Psoas muscle (tissue), 8 donors: ENCODE results near the gene KYAT1. TPM values are rescaled to one million over a fixed set of nuclear protein-coding genes. Genes with fewer than 3 reads are reported as not detected.

Experiments used
- ATAC-seq, 4 donors: fragments of 200-7000 bp; cut with Tn5 transposase; one replicate each; pipeline ENCODE4 v1.9.1; 2020; ENCODE audit warnings: moderate library complexity in 3 of 4, mild to moderate bottlenecking in 2 of 4
- DNase-seq, 2 donors: peaks; one replicate each; pipeline ENCODE4 v3.0.0-alpha.2; 2020
- H3K27ac ChIP-seq: fragments of 200-600 bp; one replicate; pipeline ENCODE4 v1.8.0; 2022
- H3K27me3 ChIP-seq, 3 donors: fragments of 200-600 bp in 1 of 3; one replicate each; pipeline versions ENCODE4 v1.6.1 to v1.8.0; 2013 to 2022; ENCODE audit warnings: low read length in 2 of 3, mild to moderate bottlenecking in 2 of 3, moderate library complexity in 1 of 3; ENCODE audit not compliant: insufficient read depth in 3 of 3
- H3K36me3 ChIP-seq, 2 donors: fragments of 200-600 bp in 1 of 2; one replicate each; pipeline versions ENCODE4 v1.6.1 to v1.8.0; 2013 to 2022; ENCODE audit warnings: low read depth in 1 of 2, mild to moderate bottlenecking in 1 of 2, moderate library complexity in 1 of 2; ENCODE audit not compliant: insufficient read depth in 1 of 2
- H3K4me1 ChIP-seq: fragments of 200-600 bp; one replicate; pipeline ENCODE4 v1.8.0; 2022
- H3K4me3 ChIP-seq: fragments of 200-600 bp; one replicate; pipeline ENCODE4 v1.8.0; 2022; ENCODE audit warnings: mild to moderate bottlenecking
- H3K9me3 ChIP-seq: fragments of 200-600 bp; one replicate; pipeline ENCODE4 v1.8.0; 2022
- WGBS, 3 donors: extraction: QIAGEN DNeasy Blood & Tissue Kit; methylation state at CpG; one replicate each; pipeline versions ENCODE4 v1.1.6 to v1.1.7; 2013; 5-methylcytosine and 5-hydroxymethylcytosine counted together
- intact Hi-C, 2 donors: fragments of 100-400 bp; cut with DNase I; formaldehyde crosslinking; loops; one replicate each; pipeline versions ENCODE4 v1.11.0 to v1.14.2; 2022
- polyA plus RNA-seq, 3 donors: library from polyadenylated mRNA; stranded (reverse); fragments of 200-250 nt; gene quantifications; one replicate each; pipeline ENCODE4 v1.2.3, GENCODE V29; 2013
- total RNA-seq, 4 donors: library from RNA; stranded (reverse); fragmentation: NEBNext Ultra II Directional in 2 of 4; extraction: Animal tissue kit (Norgen Biotek cat#: 25700) in 2 of 4; gene quantifications; one replicate each; pipeline versions ENCODE4 v1.2.1 to v1.2.4, GENCODE V29; 2021 to 2023
- TF ChIP-seq, protein P1 (sequence below): fragments of 200-600 bp; IDR thresholded peaks from one replicate; pipeline ENCODE4 v1.8.0; 2022; ENCODE audit warnings: antibody characterized with exemption
- donor health status: healthy with polysubstance abuse.
- donor health status: DM: no; HTN: no; CAD: no; lungs with moderate emphysema.
- donor health status: Bipolar disorder and iron deficiency.
- donor health status: healthy.
- donor health status: DM: yes; HTN: yes; CAD: no.
- donor health status: DM: no; HTN: no; CAD: no.
- donor health status: DM: no; HTN: no; CAD: no.
- donor health status: DM: yes; HTN: yes; CAD: no.

KYAT1 gene
- total and polyA plus RNA-seq, 7 donors = 6.4 to 12.0 (median 7.5) TPM

GRCh38 chr9:128785427-128785826, 96.3 kb downstream of the KYAT1 start:
- TF ChIP-seq, protein P1, sequence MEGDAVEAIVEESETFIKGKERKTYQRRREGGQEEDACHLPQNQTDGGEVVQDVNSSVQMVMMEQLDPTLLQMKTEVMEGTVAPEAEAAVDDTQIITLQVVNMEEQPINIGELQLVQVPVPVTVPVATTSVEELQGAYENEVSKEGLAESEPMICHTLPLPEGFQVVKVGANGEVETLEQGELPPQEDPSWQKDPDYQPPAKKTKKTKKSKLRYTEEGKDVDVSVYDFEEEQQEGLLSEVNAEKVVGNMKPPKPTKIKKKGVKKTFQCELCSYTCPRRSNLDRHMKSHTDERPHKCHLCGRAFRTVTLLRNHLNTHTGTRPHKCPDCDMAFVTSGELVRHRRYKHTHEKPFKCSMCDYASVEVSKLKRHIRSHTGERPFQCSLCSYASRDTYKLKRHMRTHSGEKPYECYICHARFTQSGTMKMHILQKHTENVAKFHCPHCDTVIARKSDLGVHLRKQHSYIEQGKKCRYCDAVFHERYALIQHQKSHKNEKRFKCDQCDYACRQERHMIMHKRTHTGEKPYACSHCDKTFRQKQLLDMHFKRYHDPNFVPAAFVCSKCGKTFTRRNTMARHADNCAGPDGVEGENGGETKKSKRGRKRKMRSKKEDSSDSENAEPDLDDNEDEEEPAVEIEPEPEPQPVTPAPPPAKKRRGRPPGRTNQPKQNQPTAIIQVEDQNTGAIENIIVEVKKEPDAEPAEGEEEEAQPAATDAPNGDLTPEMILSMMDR = no peak
- H3K9me3 ChIP-seq = peaks cover 8% of the 10 kb centered on the region
- 92 to 96% (median 95%) methylated on average over 6 of the region's 6 CpGs for WGBS, 3 donors
- ATAC-seq (no peak), DNase-seq (no peak)
- H3K27me3 ChIP-seq = no peaks in the 10 kb centered on the region
- no peak overlapping the region for H3K4me3 ChIP-seq
- H3K36me3 ChIP-seq = peaks cover 0 to 17% of the 10 kb centered on the region in 2 donors
- intact Hi-C loops = loop anchor here in 1 of 2 donors (5.0 kb wide), 1 partner anchor 958 kb away; no protein-coding TSS in a partner anchor
- H3K27ac ChIP-seq = no peak overlapping the region
- peaks cover 21% of the 10 kb centered on the region for H3K4me1 ChIP-seq

Other genes starting within 250 kb of the KYAT1 start
- gene DYNC2I2, start 225.1 kb downstream of the KYAT1 start, total RNA-seq = 10 to 100 TPM in 2 of 4 donors, 1 to 10 TPM in 2; 6.3 to 10.3 (median 8.6) TPM
- 10 to 100 TPM; 19.0 to 29.1 (median 25.0) TPM for gene DYNC2I2, start 225.1 kb downstream of the KYAT1 start, polyA plus RNA-seq
- 100 to 1,000 TPM; 171 to 283 (median 203) TPM for gene SET, start 192.7 kb downstream of the KYAT1 start, total RNA-seq
- 100 to 1,000 TPM; 141 to 244 (median 230) TPM for gene SET, start 192.7 kb downstream of the KYAT1 start, polyA plus RNA-seq
- 1 to 10 TPM; 2.6 to 5.0 (median 3.4) TPM for gene PKN3, start 179.4 kb downstream of the KYAT1 start, total RNA-seq
- gene PKN3, start 179.4 kb downstream of the KYAT1 start, polyA plus RNA-seq = 1 to 10 TPM; 2.9 to 4.4 (median 3.1) TPM
- 1 to 10 TPM; 4.5 to 7.2 (median 5.0) TPM for gene ZDHHC12, start 157.8 kb downstream of the KYAT1 start, total RNA-seq
- 10 to 100 TPM in 2 of 3 donors, 1 to 10 TPM in 1; 9.7 to 18.5 (median 12.4) TPM for gene ZDHHC12, start 157.8 kb downstream of the KYAT1 start, polyA plus RNA-seq
- gene ZER1, start 110.0 kb downstream of the KYAT1 start, total RNA-seq = 10 to 100 TPM; 40.3 to 67.2 (median 65.0) TPM
- 10 to 100 TPM; 15.2 to 54.8 (median 30.8) TPM for gene ZER1, start 110.0 kb downstream of the KYAT1 start, polyA plus RNA-seq
- 10 to 100 TPM; 14.4 to 17.5 (median 15.8) TPM for gene TBC1D13, start 94.7 kb downstream of the KYAT1 start, total RNA-seq
- 10 to 100 TPM; 11.8 to 25.1 (median 15.3) TPM for gene TBC1D13, start 94.7 kb downstream of the KYAT1 start, polyA plus RNA-seq
- 100 to 1,000 TPM in 1 of 4 donors, 10 to 100 TPM in 3; 81.6 to 109 (median 90.0) TPM for gene ENDOG, start 63.5 kb downstream of the KYAT1 start, total RNA-seq
- gene ENDOG, start 63.5 kb downstream of the KYAT1 start, polyA plus RNA-seq = 100 to 1,000 TPM in 1 of 3 donors, 10 to 100 TPM in 2; 56.0 to 116 (median 84.9) TPM
- gene SPOUT1, start 52.2 kb downstream of the KYAT1 start, total RNA-seq = 10 to 100 TPM; 13.3 to 33.0 (median 20.6) TPM
- gene SPOUT1, start 52.2 kb downstream of the KYAT1 start, polyA plus RNA-seq = 10 to 100 TPM in 2 of 3 donors, 1 to 10 TPM in 1; 9.5 to 18.3 (median 13.3) TPM
- gene LRRC8A, start 183 bp upstream of the KYAT1 start, total RNA-seq = 10 to 100 TPM; 12.2 to 22.4 (median 18.3) TPM
- 10 to 100 TPM; 11.6 to 71.5 (median 16.4) TPM for gene LRRC8A, start 183 bp upstream of the KYAT1 start, polyA plus RNA-seq
- gene PHYHD1, start 39.0 kb upstream of the KYAT1 start, total RNA-seq = 10 to 100 TPM; 11.0 to 36.6 (median 29.9) TPM
- gene PHYHD1, start 39.0 kb upstream of the KYAT1 start, polyA plus RNA-seq = 10 to 100 TPM; 16.7 to 45.0 (median 20.0) TPM
- 1 to 10 TPM; 4.5 to 9.0 (median 6.5) TPM for gene DOLK, start 65.7 kb upstream of the KYAT1 start, total RNA-seq
- gene DOLK, start 65.7 kb upstream of the KYAT1 start, polyA plus RNA-seq = 10 to 100 TPM in 2 of 3 donors, 1 to 10 TPM in 1; 6.2 to 14.0 (median 12.2) TPM
- gene NUP188, start 65.7 kb upstream of the KYAT1 start, total RNA-seq = 10 to 100 TPM; 17.2 to 25.9 (median 25.4) TPM
- 10 to 100 TPM in 2 of 3 donors, 1 to 10 TPM in 1; 9.8 to 28.1 (median 18.6) TPM for gene NUP188, start 65.7 kb upstream of the KYAT1 start, polyA plus RNA-seq
- 10 to 100 TPM; 33.8 to 56.8 (median 45.1) TPM for gene SH3GLB2, start 146.4 kb upstream of the KYAT1 start, total RNA-seq
- 10 to 100 TPM; 22.2 to 33.5 (median 28.0) TPM for gene SH3GLB2, start 146.4 kb upstream of the KYAT1 start, polyA plus RNA-seq
- 10 to 100 TPM in 3 of 4 donors, 1 to 10 TPM in 1; 8.4 to 17.8 (median 14.8) TPM for gene MIGA2, start 154.7 kb upstream of the KYAT1 start, total RNA-seq
- gene MIGA2, start 154.7 kb upstream of the KYAT1 start, polyA plus RNA-seq = 10 to 100 TPM; 12.7 to 18.1 (median 13.7) TPM
- gene DOLPP1, start 199.2 kb upstream of the KYAT1 start, total RNA-seq = 1 to 10 TPM; 2.1 to 4.7 (median 4.2) TPM
- 1 to 10 TPM; 2.3 to 5.2 (median 4.7) TPM for gene DOLPP1, start 199.2 kb upstream of the KYAT1 start, polyA plus RNA-seq
- 100 to 1,000 TPM; 123 to 229 (median 164) TPM for gene CRAT, start 228.8 kb upstream of the KYAT1 start, total RNA-seq
- 100 to 1,000 TPM in 2 of 3 donors, 10 to 100 TPM in 1; 88.7 to 106 (median 100) TPM for gene CRAT, start 228.8 kb upstream of the KYAT1 start, polyA plus RNA-seq
- 100 to 1,000 TPM in 2 of 4 donors, 10 to 100 TPM in 2; 95.1 to 110 (median 102) TPM for gene PTPA, start 229.5 kb upstream of the KYAT1 start, total RNA-seq
- gene PTPA, start 229.5 kb upstream of the KYAT1 start, polyA plus RNA-seq = 100 to 1,000 TPM in 1 of 3 donors, 10 to 100 TPM in 2; 54.1 to 109 (median 83.1) TPM